B cell (primary cell): ENCODE results near the gene HERC4. TPM values are rescaled to one million over a fixed set of nuclear protein-coding genes. Genes with fewer than 3 reads are reported as not detected.

Source experiments
- ATAC-seq: fragments of 200-7000 bp; cut with Tn5 transposase; one replicate; pipeline ENCODE4 v1.10.0; 2021; ENCODE audit warnings: low read depth, mild to moderate bottlenecking, moderate number of reproducible peaks, moderate library complexity
- CTCF ChIA-PET: fragments of 350-600 bp; sonication (Branson Sonifier 250); formaldehyde crosslinking; loops from one replicate; lab custom pipeline; 2021; ENCODE audit warnings: antibody characterized with exemption, inconsistent platforms; lab: Charles Lee
- POLR2A ChIA-PET: fragments of 350-600 bp; sonication (Branson Sonifier 250); formaldehyde crosslinking; loops from one replicate; lab custom pipeline; 2021; ENCODE audit warnings: antibody characterized with exemption; lab: Charles Lee
- DNase-seq: peaks from one replicate; pipeline ENCODE4 v3.0.0; 2013
- H2AFZ ChIP-seq: 2 replicates; pipeline ENCODE4 v1.6.1; 2012; ENCODE audit warnings: mild to moderate bottlenecking, low read depth, low read length; ENCODE audit not compliant: insufficient read depth, poor library complexity, severe bottlenecking
- H3K27ac ChIP-seq, 2 donors: 1 replicate in 1 of 2; 2 replicates in 1 of 2; pipeline ENCODE4 v1.5.1; 2012 to 2013; ENCODE audit warnings: low read length in 2 of 2, mild to moderate bottlenecking in 2 of 2, moderate library complexity in 1 of 2
- H3K27me3 ChIP-seq, 4 experiments: fragments of 200-600 bp in 1 of 4; sonication (generic) in 1 of 4; replicated peaks in 1 of 4; 1 replicate in 2 of 4; 2 replicates in 2 of 4; pipeline versions ENCODE4 v1.6.1 to v1.7.0; 2013 to 2016; ENCODE audit warnings: low read length in 3 of 4, mild to moderate bottlenecking in 2 of 4, mixed read lengths in 1 of 4, moderate library complexity in 1 of 4; ENCODE audit not compliant: insufficient read depth in 4 of 4, control insufficient read depth in 3 of 4; ENCODE audit errors: control extremely low read depth in 1 of 4
- H3K36me3 ChIP-seq, 2 experiments: replicated peaks in 1 of 2; 1 replicate in 1 of 2; 2 replicates in 1 of 2; pipeline versions ENCODE4 v1.6.1 to v1.7.1; 2013; ENCODE audit warnings: low read length in 1 of 2; ENCODE audit not compliant: insufficient read depth in 2 of 2, control insufficient read depth in 1 of 2; ENCODE audit errors: control extremely low read depth in 1 of 2, extremely low read depth in 1 of 2
- H3K4me1 ChIP-seq, 2 donors: fragments of 200-600 bp in 1 of 2; sonication (generic) in 1 of 2; 1 replicate in 1 of 2; 2 replicates in 1 of 2; pipeline versions ENCODE4 v1.5.1 to v1.6.1; 2013 to 2017; ENCODE audit warnings: low read length in 2 of 2; ENCODE audit not compliant: control insufficient read depth in 2 of 2, insufficient read depth in 2 of 2
- H3K4me2 ChIP-seq: replicated peaks from 2 replicates; pipeline ENCODE3; 2012; ENCODE audit warnings: mild to moderate bottlenecking, low read depth, low read length; ENCODE audit not compliant: poor library complexity, severe bottlenecking
- H3K4me3 ChIP-seq, 5 experiments: fragments of 200-600 bp in 1 of 5; sonication (generic) in 1 of 5; 1 replicate in 3 of 5; 2 replicates in 2 of 5; pipeline versions ENCODE4 v1.5.1 to v1.7.0; 2011 to 2016; ENCODE audit warnings: low read length in 4 of 5, mild to moderate bottlenecking in 4 of 5, low read depth in 2 of 5, control low read depth in 1 of 5, moderate library complexity in 1 of 5; ENCODE audit not compliant: insufficient read depth in 1 of 5; ENCODE audit errors: control extremely low read depth in 1 of 5, extremely low read depth in 1 of 5
- H3K79me2 ChIP-seq: fragments of 200-600 bp; sonication (generic); one replicate; pipeline ENCODE4 v1.6.0; 2016; ENCODE audit warnings: low read length; ENCODE audit not compliant: control insufficient read depth, insufficient read depth
- H3K9ac ChIP-seq: fragments of 200-600 bp; sonication (generic); 2 replicates; pipeline ENCODE4 v1.6.1; 2017; ENCODE audit warnings: mild to moderate bottlenecking, low read length, moderate library complexity
- H3K9me3 ChIP-seq, 3 donors: one replicate each; pipeline versions ENCODE4 v1.6.1 to v1.7.1; 2013; ENCODE audit warnings: low read length in 2 of 3; ENCODE audit not compliant: control insufficient read depth in 2 of 3, insufficient read depth in 1 of 3; ENCODE audit errors: control extremely low read depth in 1 of 3
- H4K20me1 ChIP-seq: 2 replicates; pipeline ENCODE4 v1.6.0; 2012; ENCODE audit warnings: mild to moderate bottlenecking, low read length; ENCODE audit not compliant: insufficient read depth, control insufficient read depth, poor library complexity, severe bottlenecking
- H3K27ac Mint-ChIP-seq: one replicate; pipeline ENCODE4 v1.8.0; 2021; ENCODE audit warnings: mixed read lengths
- H3K27me3 Mint-ChIP-seq: one replicate; pipeline ENCODE4 v1.8.0; 2021; ENCODE audit warnings: mixed read lengths
- H3K4me1 Mint-ChIP-seq: one replicate; pipeline ENCODE4 v1.8.0; 2021; ENCODE audit warnings: mixed read lengths
- H3K4me3 Mint-ChIP-seq: one replicate; pipeline ENCODE4 v1.8.0; 2021; ENCODE audit warnings: mixed read lengths
- H3K9me3 Mint-ChIP-seq: one replicate; pipeline ENCODE4 v1.8.0; 2022; ENCODE audit warnings: mixed read lengths; ENCODE audit not compliant: insufficient read depth
- CTCF ChIP-seq: fragments of 200-600 bp; IDR thresholded peaks from one replicate; pipeline ENCODE4 v1.8.0; 2022; ENCODE audit warnings: antibody characterized with exemption, mild to moderate bottlenecking
- EZH2 ChIP-seq: IDR thresholded peaks from 2 replicates; pipeline ENCODE4 v1.6.1; 2012; ENCODE audit warnings: borderline replicate concordance, low read depth, mild to moderate bottlenecking, moderate library complexity, low read length; ENCODE audit not compliant: insufficient read depth, poor library complexity, severe bottlenecking
- WGBS: methylation state at CpG from one replicate; pipeline ENCODE4 v1.1.5; 2013; ENCODE audit warnings: missing lambda C conversion rate; ENCODE audit not compliant: insufficient coverage; 5-methylcytosine and 5-hydroxymethylcytosine counted together
- intact Hi-C: fragments of 100-400 bp; cut with micrococcal nuclease; formaldehyde crosslinking; loops from one replicate; pipeline ENCODE4 v1.10.0; 2022
- polyA plus RNA-seq: library from polyadenylated mRNA; depleted of rRNA; stranded (reverse); fragments of >200 nt; gene quantifications from 2 replicates; pipeline ENCODE4 v1.2.3, GENCODE V29; 2012
- total RNA-seq, 2 donors: library from RNA; stranded (reverse); fragments of 120-200 nt in 1 of 2; gene quantifications; 1 replicate in 1 of 2; 2 replicates in 1 of 2; pipeline versions ENCODE4 v1.2.3 to v1.2.4, GENCODE V29; 2013 to 2022

HERC4 gene
- total and polyA plus RNA-seq, 2 donors (not counting 1 experiment from before 2014, with no cell fraction given), result 18.2 to 118 TPM

GRCh38 chr10:68075550-68076004 is 494 bp upstream of the HERC4 start:
- Mint-ChIP-seq H3K9me3 (no peaks in the 10 kb centered on the region), H3K4me3 (peak overlapping the region; percentile 95), H3K27me3 (no peaks in the 10 kb centered on the region), H3K27ac (peak overlapping the region; percentile 98), H3K4me1 (peaks cover 37% of the 10 kb centered on the region)
- TF ChIP-seq CTCF (no peak), EZH2 (no peak)
- Histone ChIP-seq H3K4me1 (peaks cover 13 to 33% of the 10 kb centered on the region in 2 donors), H3K9me3 (no peaks in the 10 kb centered on the region), H3K36me3 (peaks cover 0 to 9% of the 10 kb centered on the region in 2 experiments), H2AFZ (peak overlapping the region; percentile 74), H3K9ac (peak overlapping the region; percentile 98), H4K20me1 (no peaks in the 10 kb centered on the region), H3K27me3 (no peaks in the 10 kb centered on the region), H3K4me3 (peak overlapping the region; percentile 60 to 95 (median 89)), H3K4me2 (peak overlapping the region; percentile 86), H3K27ac (peak overlapping the region; percentile 99 to 100), H3K79me2 (peaks cover 35% of the 10 kb centered on the region)
- ATAC-seq, result no peak
- ChIA-PET CTCF (interaction anchor here (2.1 kb wide), 1 partner anchor 220 kb away, joined by 4 read pairs; no protein-coding TSS in a partner anchor), POLR2A (interaction anchor here (0.6 to 0.7 kb wide), 5 partner anchors 14 to 1604 kb away, joined by 6 to 9 read pairs (median 9); no protein-coding TSS in a partner anchor)
- no CpG with 5 or more reads among the region's 3 CpGs for WGBS
- intact Hi-C loops, result loop anchor here (1.0 to 10.0 kb wide), 7 partner anchors 51 to 882 kb away; partner anchors contain the start of genes DDX21, DDX50 and SIRT1
- no peak for DNase-seq
